Mononuclear cell (primary cell): ENCODE measurements around the gene FYB2. TPM values are rescaled to one million over a fixed set of nuclear protein-coding genes. Genes with fewer than 3 reads are reported as not detected.

Source experiments
- H3K27me3 ChIP-seq: 2 replicates; pipeline ENCODE4 v1.6.0; 2011; ENCODE audit warnings: low read length, control low read depth; ENCODE audit not compliant: insufficient read depth
- H3K4me1 ChIP-seq: 2 replicates; pipeline ENCODE4 v1.5.1; 2011; ENCODE audit warnings: mild to moderate bottlenecking, low read length, control low read depth; ENCODE audit not compliant: insufficient read depth
- H3K4me3 ChIP-seq: 2 replicates; pipeline ENCODE4 v1.5.1; 2011; ENCODE audit warnings: mild to moderate bottlenecking, low read length, moderate library complexity
- H3K9me3 ChIP-seq: 2 replicates; pipeline ENCODE4 v1.5.1; 2011; ENCODE audit warnings: low read depth, mild to moderate bottlenecking, control low read depth, low read length
- total RNA-seq: library from RNA; depleted of rRNA; stranded (reverse); fragments of >200 nt; gene quantifications from one replicate; pipeline ENCODE4 v1.2.3, GENCODE V29; 2012

Gene FYB2
- total RNA-seq, 1 donor = not detected

DNA sequence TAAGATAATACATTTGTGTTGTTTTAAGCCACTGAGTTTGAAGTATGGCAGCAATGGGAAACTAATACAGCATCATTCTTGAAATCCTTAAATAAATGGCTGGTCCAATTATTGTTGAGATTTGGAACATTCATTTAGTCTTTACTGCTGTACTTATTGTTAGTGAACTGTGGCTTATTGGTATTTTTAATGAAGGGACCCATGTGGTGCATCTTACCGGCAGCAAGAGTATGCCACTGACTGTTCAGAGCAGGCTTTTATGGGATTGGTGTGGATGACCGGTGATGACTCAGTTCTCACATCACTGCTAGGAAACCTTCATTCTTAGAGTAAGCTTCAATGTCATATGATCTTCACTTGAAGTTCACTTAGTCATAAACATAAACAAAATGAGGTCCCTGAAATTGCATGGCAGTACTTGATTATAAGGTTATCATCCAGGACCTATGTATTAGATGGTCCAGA, 142.6 kb downstream of the FYB2 start:
- no peaks in the 10 kb centered on the region for H3K27me3 ChIP-seq
- H3K4me1 ChIP-seq = no peaks in the 10 kb centered on the region
- H3K4me3 ChIP-seq = no peak overlapping the region
- no peaks in the 10 kb centered on the region for H3K9me3 ChIP-seq

GRCh38 chr1:56675763-56676162, 143.4 kb downstream of the FYB2 start:
- Histone ChIP-seq H3K4me1 (no peaks in the 10 kb centered on the region), H3K9me3 (no peaks in the 10 kb centered on the region), H3K27me3 (no peaks in the 10 kb centered on the region), H3K4me3 (no peak overlapping the region)

- Histone ChIP-seq H3K4me3 (no peak overlapping the region), H3K4me1 (no peaks in the 10 kb centered on the region), H3K9me3 (no peaks in the 10 kb centered on the region), H3K27me3 (no peaks in the 10 kb centered on the region)
These were observed 146.6 kb downstream of the FYB2 start for GRCh38 chr1:56672579-56672978.

DNA sequence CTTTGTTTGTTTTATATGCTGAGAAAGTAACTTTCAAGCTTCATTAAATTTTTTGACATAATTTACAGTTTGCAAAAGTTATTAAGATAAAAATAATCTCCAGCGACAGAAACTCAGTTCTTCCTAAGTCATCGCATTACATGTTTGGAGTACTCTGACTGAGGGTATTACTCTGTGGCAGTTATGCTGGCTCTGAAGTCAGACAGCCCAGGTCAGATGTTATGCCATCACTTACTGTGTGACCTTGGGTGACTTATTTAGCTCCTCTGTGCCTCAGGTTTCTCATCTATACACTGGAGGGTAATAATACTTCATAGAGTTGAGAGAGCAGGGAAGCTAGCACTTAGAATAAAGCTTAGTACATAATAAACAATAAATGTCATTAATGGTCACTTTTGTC, 147.7 kb downstream of the FYB2 start:
- no peaks in the 10 kb centered on the region for H3K4me1 ChIP-seq
- H3K9me3 ChIP-seq = no peaks in the 10 kb centered on the region
- H3K4me3 ChIP-seq = no peak overlapping the region
- peaks cover 2% of the 10 kb centered on the region for H3K27me3 ChIP-seq

GRCh38 chr1:56671085-56671484, 148.1 kb downstream of the FYB2 start:
- Histone ChIP-seq H3K27me3 (peaks cover 2% of the 10 kb centered on the region), H3K9me3 (no peaks in the 10 kb centered on the region), H3K4me1 (no peaks in the 10 kb centered on the region), H3K4me3 (no peak overlapping the region)

DNA sequence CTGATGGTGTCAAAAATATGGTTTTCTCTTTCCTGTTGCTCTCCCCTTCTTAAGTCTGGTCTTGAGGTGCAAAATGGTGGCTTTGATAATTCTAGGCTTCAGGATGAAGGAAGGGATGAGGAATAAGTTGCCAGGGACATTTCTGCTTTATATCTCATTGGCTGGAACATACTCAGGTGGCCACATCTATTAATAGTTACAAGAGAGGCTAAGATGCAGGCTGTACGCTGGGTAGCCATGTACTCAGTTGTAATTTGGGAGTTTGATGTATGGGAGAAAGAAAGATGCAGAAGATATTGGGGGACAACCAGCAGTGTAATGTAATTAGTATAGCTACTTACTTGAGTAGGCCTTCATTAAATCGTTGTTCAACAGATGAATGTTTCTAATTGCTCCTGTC, 148.9 kb downstream of the FYB2 start:
- Histone ChIP-seq H3K9me3 (no peaks in the 10 kb centered on the region), H3K4me3 (no peak overlapping the region), H3K27me3 (peaks cover 2% of the 10 kb centered on the region), H3K4me1 (no peaks in the 10 kb centered on the region)

Other genes with a start within 250 kb of the FYB2 start
- gene PLPP3, start 239.8 kb downstream of the FYB2 start, total RNA-seq = 1.4 TPM
- under 0.01 TPM for gene PRKAA2, start 174.1 kb downstream of the FYB2 start, total RNA-seq
- gene C8A, start 35.4 kb upstream of the FYB2 start, total RNA-seq = not detected
- gene C8B, start 146.6 kb upstream of the FYB2 start, total RNA-seq = not detected